Ovary (tissue), 3 donors: ENCODE measurements around the gene CAMTA1.

Source experiments
- CTCF ChIP-seq, 3 donors: fragments of 450-650 bp in 2 of 3; fragments of 200-600 bp in 1 of 3; IDR thresholded peaks; one replicate each; pipeline versions ENCODE4 v1.5.1 to v1.8.0; 2016 to 2022; ENCODE audit warnings: antibody characterized with exemption in 3 of 3, mild to moderate bottlenecking in 1 of 3
- EP300 ChIP-seq: sonication (generic); formaldehyde crosslinking; IDR thresholded peaks from one replicate; pipeline ENCODE4 v1.6.1; 2017; ENCODE audit warnings: antibody characterized with exemption
- POLR2A ChIP-seq: fragments of 450-650 bp; IDR thresholded peaks from one replicate; pipeline ENCODE4 v1.6.1; 2017; ENCODE audit warnings: antibody characterized with exemption, mild to moderate bottlenecking, moderate library complexity
- donor health status: DM: no; HTN: no; CAD: no.

GRCh38 chr1:6955357-6956094 lies 170.3 kb downstream of the CAMTA1 start:
- no peak for TF ChIP-seq CTCF (IDR thresholded peaks at IDR 0.05)
- TF ChIP-seq POLR2A, result no peak
- TF ChIP-seq EP300, result no peak
